Tibial nerve (tissue), 4 donors: Measurements from ENCODE around the gene GLB1L2. TPM values are rescaled to one million over a fixed set of nuclear protein-coding genes. Genes with fewer than 3 reads are reported as not detected.

Experiments
- DNase-seq, 2 donors: peaks; one replicate each; pipeline ENCODE4 v3.0.0-alpha.2; 2019; ENCODE audit warnings: low spot score in 2 of 2
- H3K27ac ChIP-seq, 4 donors: fragments of 200-600 bp; sonication (generic) in 3 of 4; one replicate each; pipeline ENCODE4 v1.5.1; 2017 to 2019; ENCODE audit warnings: mild to moderate bottlenecking in 1 of 4
- H3K27me3 ChIP-seq, 2 donors: fragments of 200-600 bp; sonication (generic) in 1 of 2; one replicate each; pipeline versions ENCODE4 v1.5.1 to v1.6.0; 2017 to 2019
- H3K36me3 ChIP-seq, 3 donors: fragments of 200-600 bp; sonication (generic); one replicate each; pipeline ENCODE4 v1.5.1; 2018 to 2019
- H3K4me1 ChIP-seq, 4 donors: fragments of 200-600 bp; sonication (generic) in 3 of 4; one replicate each; pipeline ENCODE4 v1.5.1; 2017 to 2019
- H3K4me3 ChIP-seq, 4 donors: fragments of 200-600 bp; sonication (generic) in 3 of 4; one replicate each; pipeline ENCODE4 v1.5.1; 2017 to 2019; ENCODE audit warnings: mild to moderate bottlenecking in 1 of 4, moderate library complexity in 1 of 4
- H3K9me3 ChIP-seq, 4 donors: fragments of 200-600 bp; sonication (generic) in 3 of 4; one replicate each; pipeline ENCODE4 v1.5.1; 2017 to 2019
- EP300 ChIP-seq, 2 donors: sonication (generic); formaldehyde crosslinking; IDR thresholded peaks; one replicate each; pipeline ENCODE4 v1.6.1; 2017; ENCODE audit warnings: antibody characterized with exemption in 2 of 2, mild to moderate bottlenecking in 1 of 2
- POLR2A ChIP-seq, 2 donors: fragments of 450-650 bp; IDR thresholded peaks; one replicate each; pipeline ENCODE4 v1.6.1; 2017; ENCODE audit warnings: antibody characterized with exemption in 2 of 2, mild to moderate bottlenecking in 2 of 2, moderate library complexity in 2 of 2
- WGBS, 2 donors: methylation state at CpG; one replicate each; pipeline ENCODE4 v1.1.5; 2018; 5-methylcytosine and 5-hydroxymethylcytosine counted together
- total RNA-seq, 4 donors: library from RNA; depleted of rRNA; stranded (reverse); fragments of >200 nt; gene quantifications; one replicate each; pipeline ENCODE4 v1.1.0, GENCODE V29; 2016
- TF ChIP-seq, protein P1 (sequence below), 5 experiments: fragments of 200-600 bp in 3 of 5; fragments of 450-650 bp in 2 of 5; sonication (generic) in 3 of 5; IDR thresholded peaks; one replicate each; pipeline ENCODE4 v1.5.1; 2016 to 2019; ENCODE audit warnings: antibody characterized with exemption in 5 of 5, mild to moderate bottlenecking in 3 of 5, moderate library complexity in 2 of 5

The GLB1L2 gene
- total RNA-seq, 4 donors from 2014 or later, result 2.0 to 8.1 (median 5.6) TPM

DNA sequence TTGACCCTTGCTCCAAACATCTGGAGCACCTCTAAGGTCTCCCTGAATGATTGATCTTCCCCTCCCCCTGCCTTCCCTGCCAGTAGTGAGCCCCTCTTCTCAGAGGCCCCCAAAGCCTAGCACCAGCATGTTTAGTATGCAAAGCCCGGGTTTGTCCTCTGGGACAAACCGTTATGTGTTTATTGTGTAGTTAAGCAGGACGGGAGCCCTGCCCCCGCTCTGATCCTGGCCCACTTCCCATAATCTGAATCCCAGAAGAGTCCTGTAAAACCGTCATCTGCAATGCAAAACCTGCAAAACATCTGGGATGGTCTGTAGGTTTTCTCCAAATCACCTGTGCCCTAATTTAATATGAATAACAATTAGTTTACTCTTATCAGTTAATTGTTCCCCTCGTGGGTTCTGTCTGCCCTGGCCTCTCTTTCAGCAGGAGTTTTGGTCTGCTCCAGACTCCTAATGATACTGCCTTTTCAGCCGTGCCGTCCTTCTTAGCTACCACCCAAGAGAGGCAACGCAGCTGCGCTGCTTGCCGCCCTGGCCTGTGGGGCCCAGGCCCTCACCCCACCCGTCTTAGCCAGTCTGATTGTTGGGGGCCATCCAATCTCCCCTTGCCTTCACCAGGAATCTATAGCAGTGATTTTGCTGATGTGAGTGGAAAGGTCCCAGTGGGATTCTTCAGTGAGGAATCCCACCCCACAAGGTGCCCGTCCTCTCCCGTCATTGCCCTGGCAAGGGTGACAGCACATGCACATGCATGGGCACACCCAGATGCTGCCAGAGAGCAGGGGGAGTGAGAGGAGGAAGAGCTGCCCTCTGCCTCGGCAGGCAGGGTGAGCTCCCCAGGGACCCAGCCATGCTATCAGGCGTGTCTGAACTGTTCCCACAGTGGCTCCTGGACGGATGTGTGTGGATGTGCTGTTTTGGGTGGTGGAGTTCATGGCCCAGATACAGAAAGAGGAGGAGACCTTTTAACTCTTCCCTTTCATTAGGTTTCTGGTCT is 83.3 kb downstream of the GLB1L2 start:
- Histone ChIP-seq H3K36me3 (no peaks in the 10 kb centered on the region), H3K9me3 (no peaks in the 10 kb centered on the region), H3K27me3 (peaks cover 0 to 41% of the 10 kb centered on the region in 2 donors), H3K4me1 (peaks cover 0 to 45% (median 3%) of the 10 kb centered on the region in 4 donors), H3K4me3 (no peak overlapping the region), H3K27ac (no peak overlapping the region)
- DNase-seq, result no peak
- TF ChIP-seq POLR2A (IDR thresholded peaks at IDR 0.05) (no peak), EP300 (IDR thresholded peaks at IDR 0.05) (no peak)
- TF ChIP-seq, protein P1, sequence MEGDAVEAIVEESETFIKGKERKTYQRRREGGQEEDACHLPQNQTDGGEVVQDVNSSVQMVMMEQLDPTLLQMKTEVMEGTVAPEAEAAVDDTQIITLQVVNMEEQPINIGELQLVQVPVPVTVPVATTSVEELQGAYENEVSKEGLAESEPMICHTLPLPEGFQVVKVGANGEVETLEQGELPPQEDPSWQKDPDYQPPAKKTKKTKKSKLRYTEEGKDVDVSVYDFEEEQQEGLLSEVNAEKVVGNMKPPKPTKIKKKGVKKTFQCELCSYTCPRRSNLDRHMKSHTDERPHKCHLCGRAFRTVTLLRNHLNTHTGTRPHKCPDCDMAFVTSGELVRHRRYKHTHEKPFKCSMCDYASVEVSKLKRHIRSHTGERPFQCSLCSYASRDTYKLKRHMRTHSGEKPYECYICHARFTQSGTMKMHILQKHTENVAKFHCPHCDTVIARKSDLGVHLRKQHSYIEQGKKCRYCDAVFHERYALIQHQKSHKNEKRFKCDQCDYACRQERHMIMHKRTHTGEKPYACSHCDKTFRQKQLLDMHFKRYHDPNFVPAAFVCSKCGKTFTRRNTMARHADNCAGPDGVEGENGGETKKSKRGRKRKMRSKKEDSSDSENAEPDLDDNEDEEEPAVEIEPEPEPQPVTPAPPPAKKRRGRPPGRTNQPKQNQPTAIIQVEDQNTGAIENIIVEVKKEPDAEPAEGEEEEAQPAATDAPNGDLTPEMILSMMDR (IDR thresholded peaks at IDR 0.05), result no peak
- WGBS, 2 donors, result 16 to 19% methylated on average over 16 to 17 of the region's 17 CpGs

DNA sequence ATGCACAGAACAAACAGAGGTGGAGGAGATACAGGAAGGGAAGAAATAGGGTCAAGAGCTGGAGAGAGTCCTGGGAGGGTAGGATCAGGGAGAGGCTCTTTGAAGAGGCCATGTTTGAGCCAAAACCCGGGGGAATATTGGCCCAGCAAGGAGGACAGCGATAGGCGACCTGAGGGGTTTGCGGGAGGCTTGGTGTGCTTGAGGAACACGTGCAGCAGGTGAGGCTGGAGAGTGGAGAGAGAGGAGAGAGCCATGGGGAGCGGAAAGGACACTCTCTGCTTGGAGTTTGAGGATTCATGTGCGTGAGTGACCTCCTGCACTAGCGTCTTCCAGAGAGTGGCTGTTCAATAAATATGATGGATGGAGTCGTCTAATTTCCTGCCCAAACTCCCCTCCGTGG is 84.9 kb downstream of the GLB1L2 start:
- TF ChIP-seq, protein P1 (IDR thresholded peaks at IDR 0.05), result no peak
- TF ChIP-seq EP300 (IDR thresholded peaks at IDR 0.05), result no peak
- no peak for TF ChIP-seq POLR2A (IDR thresholded peaks at IDR 0.05)
- no peak for DNase-seq
- no peak overlapping the region for H3K4me3 ChIP-seq
- WGBS, 2 donors, result 80% methylated on average over 10 of the region's 10 CpGs
- no peaks in the 10 kb centered on the region for H3K36me3 ChIP-seq
- H3K4me1 ChIP-seq, result peaks cover 0 to 33% (median 0%) of the 10 kb centered on the region in 4 donors
- H3K27me3 ChIP-seq, result peaks cover 0 to 25% of the 10 kb centered on the region in 2 donors
- no peaks in the 10 kb centered on the region for H3K9me3 ChIP-seq
- H3K27ac ChIP-seq, result no peak overlapping the region

DNA sequence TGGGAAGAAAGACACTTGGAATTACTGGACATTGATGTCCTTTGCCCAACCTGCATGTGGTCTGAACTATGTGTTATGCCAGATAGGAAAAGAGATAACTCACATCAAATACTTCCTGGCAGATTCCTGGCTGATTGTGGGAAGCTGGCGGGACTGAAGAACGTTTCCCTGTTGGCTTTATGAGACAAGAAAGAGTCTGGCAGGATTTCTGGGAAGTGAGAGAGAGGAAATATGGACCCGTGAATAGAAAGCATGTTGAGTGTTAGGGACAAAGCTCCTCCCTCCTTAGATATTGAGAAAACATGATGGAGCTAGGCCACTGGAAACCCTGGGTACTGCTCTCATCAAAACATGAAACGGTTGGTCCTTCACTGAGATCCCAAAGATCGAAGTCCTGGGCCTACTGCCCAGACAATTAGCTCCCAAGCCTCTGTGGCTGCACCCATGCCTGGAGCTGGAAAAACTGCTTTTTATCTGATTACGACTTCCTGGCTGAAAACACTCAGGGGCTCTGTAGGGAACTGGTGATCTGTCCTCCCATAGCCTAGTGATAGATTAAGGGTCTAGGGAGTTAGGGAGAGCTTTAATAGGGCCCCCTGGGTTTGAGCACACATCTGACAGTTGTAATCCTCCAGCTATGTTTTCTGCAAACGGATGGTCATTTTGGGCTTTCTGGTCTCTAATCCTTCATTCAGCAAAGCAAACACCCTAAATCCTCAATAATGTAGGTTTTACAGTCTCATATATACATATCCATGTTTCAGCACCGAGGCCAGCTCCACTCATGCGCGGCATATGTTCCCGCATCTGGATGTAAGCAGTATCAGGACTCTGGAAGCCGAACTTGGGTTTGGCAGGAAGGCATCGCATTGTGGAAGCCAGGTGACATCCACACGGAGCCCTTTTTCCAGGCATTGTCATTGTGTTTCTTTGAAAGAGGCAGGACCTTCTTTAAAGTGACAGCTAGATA is 86.4 kb downstream of the GLB1L2 start:
- H3K9me3 ChIP-seq, result no peaks in the 10 kb centered on the region
- no peak overlapping the region for H3K27ac ChIP-seq
- H3K27me3 ChIP-seq, result peaks cover 0 to 14% of the 10 kb centered on the region in 2 donors
- TF ChIP-seq, protein P1 (IDR thresholded peaks at IDR 0.05), result no peak
- TF ChIP-seq POLR2A (IDR thresholded peaks at IDR 0.05) (no peak), EP300 (IDR thresholded peaks at IDR 0.05) (no peak)
- no peak for DNase-seq
- H3K4me3 ChIP-seq, result no peak overlapping the region
- H3K4me1 ChIP-seq, result peaks cover 0 to 22% (median 0%) of the 10 kb centered on the region in 4 donors
- 47 to 49% methylated on average over 14 of the region's 14 CpGs for WGBS, 2 donors
- H3K36me3 ChIP-seq, result no peaks in the 10 kb centered on the region

DNA sequence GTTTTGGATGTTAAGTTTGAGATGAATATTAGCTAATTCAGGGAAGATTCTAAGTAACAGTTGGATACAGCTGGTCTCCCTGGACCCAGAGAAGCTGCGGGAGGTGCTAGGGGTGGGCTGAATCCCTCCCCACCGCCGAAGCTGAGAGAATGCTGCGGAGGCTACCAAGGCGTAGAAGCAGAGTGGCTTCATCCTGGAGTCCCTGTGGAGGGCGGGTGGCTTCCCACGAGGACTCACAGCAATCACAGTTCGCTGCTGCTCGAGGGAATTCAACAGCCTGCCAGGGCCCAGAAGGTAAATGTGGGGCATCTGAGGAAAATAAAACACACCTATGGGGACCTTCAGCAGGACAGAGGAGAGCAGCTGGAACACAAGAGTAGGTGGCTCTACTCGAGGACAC is 91.3 kb downstream of the GLB1L2 start:
- WGBS, 2 donors, result 82 to 88% methylated on average over 10 of the region's 10 CpGs
- Histone ChIP-seq H3K4me3 (no peak overlapping the region), H3K4me1 (no peaks in the 10 kb centered on the region), H3K27me3 (no peaks in the 10 kb centered on the region), H3K9me3 (no peaks in the 10 kb centered on the region), H3K36me3 (no peaks in the 10 kb centered on the region), H3K27ac (no peak overlapping the region)
- no peak for DNase-seq
- TF ChIP-seq POLR2A (IDR thresholded peaks at IDR 0.05) (no peak), EP300 (IDR thresholded peaks at IDR 0.05) (no peak)
- TF ChIP-seq, protein P1 (IDR thresholded peaks at IDR 0.05), result no peak
